Vagina (tissue), 2 donors: ENCODE data around the gene ABCC6.

ENCODE experiments used
- CTCF ChIP-seq, 3 experiments: fragments of 450-650 bp in 2 of 3; fragments of 200-600 bp in 1 of 3; sonication (generic) in 1 of 3; IDR thresholded peaks; one replicate each; pipeline ENCODE4 v1.5.1; 2017 to 2019; ENCODE audit warnings: antibody characterized with exemption in 3 of 3, mild to moderate bottlenecking in 2 of 3, moderate library complexity in 2 of 3
- POLR2A ChIP-seq, 2 donors: fragments of 450-650 bp; IDR thresholded peaks; one replicate each; pipeline ENCODE4 v1.6.1; 2017; ENCODE audit warnings: antibody characterized with exemption in 2 of 2, mild to moderate bottlenecking in 2 of 2, moderate library complexity in 2 of 2

- no peak for TF ChIP-seq CTCF (IDR thresholded peaks at IDR 0.05)
- no peak for TF ChIP-seq POLR2A (IDR thresholded peaks at IDR 0.05)
Observed at GRCh38 chr16:16101585-16101984, 121.7 kb downstream of the ABCC6 start.
